ENCODE measurements around the gene APMAP.
"Not testable (repeated sequence)": the region's sequence is repeated elsewhere in the genome, so short reads cannot be mapped to it uniquely, and the experiment has no call there.

The APMAP gene

GRCh38 chr20:24951536-24952083 is 40.9 kb downstream of the APMAP start:
- Histone ChIP-seq H3K27me3 (ENCODE audit: insufficient read depth, low read length) (no peaks in the 10 kb centered on the region), H3K4me1 (ENCODE audit: insufficient read depth, low read length) (no peaks in the 10 kb centered on the region), H3K4me3 (ENCODE audit: low read length) (no peak overlapping the region), H2AFZ (ENCODE audit: low read depth, low read length) (no peak overlapping the region), H3K36me3 (ENCODE audit: insufficient read depth, low read length) (no peaks in the 10 kb centered on the region), H3K9me3 (ENCODE audit: low read length) (no peaks in the 10 kb centered on the region)

- Histone ChIP-seq H3K36me3 (ENCODE audit: insufficient read depth, low read length) (no peaks in the 10 kb centered on the region), H3K4me3 (ENCODE audit: low read length) (no peak overlapping the region), H2AFZ (ENCODE audit: low read depth, low read length) (no peak overlapping the region), H3K4me1 (ENCODE audit: insufficient read depth, low read length) (no peaks in the 10 kb centered on the region), H3K27me3 (ENCODE audit: insufficient read depth, low read length) (no peaks in the 10 kb centered on the region), H3K9me3 (ENCODE audit: low read length) (no peaks in the 10 kb centered on the region)
Observed at GRCh38 chr20:24950836-24951525, 41.6 kb downstream of the APMAP start.

GRCh38 chr20:24950128-24950835 is 42.3 kb downstream of the APMAP start:
- no peak overlapping the region for H2AFZ ChIP-seq (ENCODE audit: low read depth, low read length)
- H3K27me3 ChIP-seq (ENCODE audit: insufficient read depth, low read length), result no peaks in the 10 kb centered on the region
- no peaks in the 10 kb centered on the region for H3K9me3 ChIP-seq (ENCODE audit: low read length)
- no peak overlapping the region for H3K4me3 ChIP-seq (ENCODE audit: low read length)
- H3K4me1 ChIP-seq (ENCODE audit: insufficient read depth, low read length), result no peaks in the 10 kb centered on the region
- H3K36me3 ChIP-seq (ENCODE audit: insufficient read depth, low read length), result no peaks in the 10 kb centered on the region

- no peaks in the 10 kb centered on the region for H3K27me3 ChIP-seq (ENCODE audit: insufficient read depth, low read length)
- H3K4me1 ChIP-seq (ENCODE audit: insufficient read depth, low read length), result no peaks in the 10 kb centered on the region
- no peak overlapping the region for H2AFZ ChIP-seq (ENCODE audit: low read depth, low read length)
- H3K9me3 ChIP-seq (ENCODE audit: low read length), result no peaks in the 10 kb centered on the region
- no peaks in the 10 kb centered on the region for H3K36me3 ChIP-seq (ENCODE audit: insufficient read depth, low read length)
- H3K4me3 ChIP-seq (ENCODE audit: low read length), result no peak overlapping the region
Observed at GRCh38 chr20:24949756-24950127, 42.8 kb downstream of the APMAP start.

GRCh38 chr20:24948939-24949679 is 43.4 kb downstream of the APMAP start, which contains the start of gene CST7:
Gene CST7 (plus strand): TSS chr20:24949269. CDS start chr20:24949506, 237 bp downstream.
- H3K36me3 ChIP-seq (ENCODE audit: insufficient read depth, low read length), result no peaks in the 10 kb centered on the region
- no peak within 1 kb of the TSS for H3K4me3 ChIP-seq (ENCODE audit: low read length)
- no peaks in the 10 kb centered on the region for H3K9me3 ChIP-seq (ENCODE audit: low read length)
- H3K27me3 ChIP-seq (ENCODE audit: insufficient read depth, low read length), result no peaks in the 10 kb centered on the region
- no peaks in the 10 kb centered on the region for H3K4me1 ChIP-seq (ENCODE audit: insufficient read depth, low read length)
- no peak within 1 kb of the TSS for H2AFZ ChIP-seq (ENCODE audit: low read depth, low read length)

- H3K36me3 ChIP-seq (ENCODE audit: insufficient read depth, low read length); H3K4me1 ChIP-seq (ENCODE audit: insufficient read depth, low read length); H3K27me3 ChIP-seq (ENCODE audit: insufficient read depth, low read length); H2AFZ ChIP-seq (ENCODE audit: low read depth, low read length); H3K9me3 ChIP-seq (ENCODE audit: low read length); H3K4me3 ChIP-seq (ENCODE audit: low read length): not testable (repeated sequence)
Observed at GRCh38 chr20:24948396-24948938, 44.1 kb downstream of the APMAP start.

- H3K4me3 ChIP-seq (ENCODE audit: low read length); H2AFZ ChIP-seq (ENCODE audit: low read depth, low read length); H3K36me3 ChIP-seq (ENCODE audit: insufficient read depth, low read length); H3K27me3 ChIP-seq (ENCODE audit: insufficient read depth, low read length); H3K4me1 ChIP-seq (ENCODE audit: insufficient read depth, low read length); H3K9me3 ChIP-seq (ENCODE audit: low read length): not testable (repeated sequence)
Observed at GRCh38 chr20:24946376-24946775, 46.2 kb downstream of the APMAP start.

GRCh38 chr20:24943731-24944130 is 48.8 kb downstream of the APMAP start:
- Histone ChIP-seq H3K36me3 (ENCODE audit: insufficient read depth, low read length) (no peaks in the 10 kb centered on the region), H3K4me1 (ENCODE audit: insufficient read depth, low read length) (no peaks in the 10 kb centered on the region), H3K4me3 (ENCODE audit: low read length) (no peak overlapping the region), H3K9me3 (ENCODE audit: low read length) (no peaks in the 10 kb centered on the region), H3K27me3 (ENCODE audit: insufficient read depth, low read length) (no peaks in the 10 kb centered on the region), H2AFZ (ENCODE audit: low read depth, low read length) (no peak overlapping the region)

GRCh38 chr20:24943196-24943595 is 49.4 kb downstream of the APMAP start:
- no peaks in the 10 kb centered on the region for H3K27me3 ChIP-seq (ENCODE audit: insufficient read depth, low read length)
- H3K4me3 ChIP-seq (ENCODE audit: low read length), result no peak overlapping the region
- no peak overlapping the region for H2AFZ ChIP-seq (ENCODE audit: low read depth, low read length)
- H3K4me1 ChIP-seq (ENCODE audit: insufficient read depth, low read length), result no peaks in the 10 kb centered on the region
- no peaks in the 10 kb centered on the region for H3K9me3 ChIP-seq (ENCODE audit: low read length)
- no peaks in the 10 kb centered on the region for H3K36me3 ChIP-seq (ENCODE audit: insufficient read depth, low read length)

GRCh38 chr20:24942679-24943078 is 49.9 kb downstream of the APMAP start:
- Histone ChIP-seq H3K4me1 (ENCODE audit: insufficient read depth, low read length) (no peaks in the 10 kb centered on the region), H3K27me3 (ENCODE audit: insufficient read depth, low read length) (no peaks in the 10 kb centered on the region), H3K9me3 (ENCODE audit: low read length) (no peaks in the 10 kb centered on the region), H3K4me3 (ENCODE audit: low read length) (no peak overlapping the region), H3K36me3 (ENCODE audit: insufficient read depth, low read length) (no peaks in the 10 kb centered on the region), H2AFZ (ENCODE audit: low read depth, low read length) (no peak overlapping the region)

GRCh38 chr20:24939036-24939435 is 53.5 kb downstream of the APMAP start:
- Histone ChIP-seq H3K4me3 (ENCODE audit: low read length) (no peak overlapping the region), H3K36me3 (ENCODE audit: insufficient read depth, low read length) (no peaks in the 10 kb centered on the region), H2AFZ (ENCODE audit: low read depth, low read length) (no peak overlapping the region), H3K4me1 (ENCODE audit: insufficient read depth, low read length) (no peaks in the 10 kb centered on the region), H3K27me3 (ENCODE audit: insufficient read depth, low read length) (no peaks in the 10 kb centered on the region), H3K9me3 (ENCODE audit: low read length) (no peaks in the 10 kb centered on the region)

- Histone ChIP-seq H2AFZ (ENCODE audit: low read depth, low read length) (no peak overlapping the region), H3K27me3 (ENCODE audit: insufficient read depth, low read length) (no peaks in the 10 kb centered on the region), H3K4me3 (ENCODE audit: low read length) (no peak overlapping the region)
Observed at GRCh38 chr20:24938498-24938897, 54.1 kb downstream of the APMAP start.

GRCh38 chr20:24937579-24937978 is 55.0 kb downstream of the APMAP start:
- Histone ChIP-seq H3K4me1 (ENCODE audit: insufficient read depth, low read length) (no peaks in the 10 kb centered on the region), H3K4me3 (ENCODE audit: low read length) (no peak overlapping the region), H3K9me3 (ENCODE audit: low read length) (no peaks in the 10 kb centered on the region), H2AFZ (ENCODE audit: low read depth, low read length) (no peak overlapping the region), H3K27me3 (ENCODE audit: insufficient read depth, low read length) (no peaks in the 10 kb centered on the region), H3K36me3 (ENCODE audit: insufficient read depth, low read length) (no peaks in the 10 kb centered on the region)

More at GRCh38 chr20:24938498-24938897, 54.1 kb downstream of the APMAP start:
- Histone ChIP-seq H3K36me3 (ENCODE audit: insufficient read depth, low read length) (no peaks in the 10 kb centered on the region), H3K4me1 (ENCODE audit: insufficient read depth, low read length) (no peaks in the 10 kb centered on the region), H3K9me3 (ENCODE audit: low read length) (no peaks in the 10 kb centered on the region)

Measured in neuron (in vitro differentiated cells).